HUES64 (cell line): ENCODE results near the gene TMEM116. TPM values are rescaled to one million over a fixed set of nuclear protein-coding genes. Genes with fewer than 3 reads are reported as not detected.
A peak's percentile ranks its signal among the peaks of the same experiment; 100 is the strongest.
"Not testable (repeated sequence)": the region's sequence is repeated elsewhere in the genome, so short reads cannot be mapped to it uniquely, and the experiment has no call there.

ENCODE experiments used
- H3K27ac ChIP-seq: 2 replicates; pipeline ENCODE4 v1.7.0; 2013; ENCODE audit warnings: low read depth, low read length, inconsistent platforms
- H3K27me3 ChIP-seq: 2 replicates; pipeline ENCODE4 v1.6.1; 2013; ENCODE audit warnings: mild to moderate bottlenecking, low read length; ENCODE audit not compliant: insufficient read depth
- H3K36me3 ChIP-seq: 2 replicates; pipeline ENCODE4 v1.6.1; 2013; ENCODE audit warnings: mild to moderate bottlenecking, low read length; ENCODE audit not compliant: insufficient read depth
- H3K4me1 ChIP-seq: 2 replicates; pipeline ENCODE4 v1.6.1; 2013; ENCODE audit warnings: mild to moderate bottlenecking, low read length, moderate library complexity; ENCODE audit not compliant: insufficient read depth
- H3K4me3 ChIP-seq: 2 replicates; pipeline ENCODE4 v1.5.1; 2013; ENCODE audit warnings: mild to moderate bottlenecking, low read length, moderate library complexity
- H3K9ac ChIP-seq: 2 replicates; pipeline ENCODE4 v1.6.1; 2013; ENCODE audit warnings: mild to moderate bottlenecking, low read depth, low read length
- H3K9me3 ChIP-seq: 2 replicates; pipeline ENCODE4 v1.6.1; 2013; ENCODE audit warnings: low read depth, low read length; ENCODE audit not compliant: insufficient read depth
- WGBS: fragments of 150-250, 120-280 bp; methylation state at CpG from one replicate; pipeline ENCODE4 v1.1.7; 2013; ENCODE audit warnings: missing lambda C conversion rate; 5-methylcytosine and 5-hydroxymethylcytosine counted together
- polyA plus RNA-seq, 2 experiments: library from polyadenylated mRNA; stranded (reverse); fragments of 50-300 nt; gene quantifications; one replicate each; pipeline ENCODE4 v1.2.3, GENCODE V29; 2013

TMEM116 gene
- 7.7 TPM for polyA plus RNA-seq (2013, experiment 1 of 2)
- polyA plus RNA-seq (2013, experiment 2 of 2) = 10.1 TPM

DNA sequence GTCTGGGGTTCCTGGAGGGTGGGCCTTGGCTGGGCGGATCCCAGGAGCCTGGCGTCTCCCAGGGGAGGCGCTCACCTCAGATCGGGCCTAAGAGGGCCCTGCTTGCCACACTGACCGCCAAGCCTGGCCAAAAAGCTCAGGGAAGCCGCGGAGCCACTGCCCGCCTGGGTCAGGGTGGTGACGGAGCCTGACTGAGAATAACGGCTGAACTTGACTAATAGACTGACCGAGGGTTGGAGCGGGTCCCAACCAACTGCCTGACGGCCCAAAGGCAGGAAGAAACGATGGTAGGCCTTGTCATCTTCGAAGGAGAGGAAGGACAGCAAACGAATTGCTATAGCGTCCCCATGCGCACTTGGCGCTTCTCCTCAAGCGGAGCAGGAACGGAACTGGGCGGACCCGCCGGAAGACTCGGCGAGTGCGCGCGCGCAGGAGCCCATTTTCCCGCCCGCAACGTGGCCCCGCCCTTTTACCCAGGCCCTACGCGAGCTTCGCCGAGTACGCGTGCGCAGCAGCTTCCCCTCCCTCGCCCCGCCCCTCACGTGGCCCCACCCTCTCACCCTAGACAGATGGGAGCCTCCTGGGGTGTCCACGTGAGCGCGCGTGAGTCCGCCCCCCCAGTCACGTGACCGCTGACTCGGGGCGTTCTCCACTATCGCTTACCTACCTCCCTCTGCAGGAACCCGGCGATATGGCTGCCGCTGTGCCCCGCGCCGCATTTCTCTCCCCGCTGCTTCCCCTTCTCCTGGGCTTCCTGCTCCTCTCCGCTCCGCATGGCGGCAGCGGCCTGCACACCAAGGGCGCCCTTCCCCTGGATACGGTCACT is at the start of gene TMEM116, which contains the start of gene ERP29:
TSS of gene TMEM116 (minus strand) at position 391 of the 826 bp plus-strand sequence. CDS start 7,895 bp downstream, outside the sequence.
TSS of gene ERP29 (plus strand) at position 652 of the 826 bp plus-strand sequence. CDS start at position 692, 40 bp downstream.
- under 1% methylated on average over 67 of the region's 67 CpGs for WGBS
- no peaks in the 10 kb centered on the region for H3K27me3 ChIP-seq

GRCh38 chr12:112061137-112061536 is 48.2 kb upstream of the TMEM116 start:
- H3K9me3 ChIP-seq = no peaks in the 10 kb centered on the region
- H3K9ac ChIP-seq = no peak overlapping the region
- WGBS = 95% methylated on average over 2 of the region's 2 CpGs
- H3K4me1 ChIP-seq = no peaks in the 10 kb centered on the region
- no peaks in the 10 kb centered on the region for H3K27me3 ChIP-seq
- no peak overlapping the region for H3K4me3 ChIP-seq
- H3K36me3 ChIP-seq = peaks cover 95% of the 10 kb centered on the region
- no peak overlapping the region for H3K27ac ChIP-seq

More for the DNA sequence above, at the start of gene TMEM116, which contains the start of gene ERP29:
- Histone ChIP-seq H3K36me3 (peaks cover 31% of the 10 kb centered on the region), H3K27ac (peak within 1 kb of the TSS; percentile 97), H3K4me3 (peak within 1 kb of the TSS; percentile 87), H3K9ac (peak within 1 kb of the TSS; percentile 96), H3K9me3 (no peaks in the 10 kb centered on the region), H3K4me1 (peaks cover 10% of the 10 kb centered on the region)

GRCh38 chr12:112049351-112049750 is 36.4 kb upstream of the TMEM116 start:
- no peaks in the 10 kb centered on the region for H3K27me3 ChIP-seq
- H3K4me1 ChIP-seq = no peaks in the 10 kb centered on the region
- no peak overlapping the region for H3K9ac ChIP-seq
- H3K4me3 ChIP-seq = no peak overlapping the region
- H3K9me3 ChIP-seq = no peaks in the 10 kb centered on the region
- peaks cover 99% of the 10 kb centered on the region for H3K36me3 ChIP-seq
- WGBS = 96% methylated on average over 13 of the region's 13 CpGs
- H3K27ac ChIP-seq = no peak overlapping the region

DNA sequence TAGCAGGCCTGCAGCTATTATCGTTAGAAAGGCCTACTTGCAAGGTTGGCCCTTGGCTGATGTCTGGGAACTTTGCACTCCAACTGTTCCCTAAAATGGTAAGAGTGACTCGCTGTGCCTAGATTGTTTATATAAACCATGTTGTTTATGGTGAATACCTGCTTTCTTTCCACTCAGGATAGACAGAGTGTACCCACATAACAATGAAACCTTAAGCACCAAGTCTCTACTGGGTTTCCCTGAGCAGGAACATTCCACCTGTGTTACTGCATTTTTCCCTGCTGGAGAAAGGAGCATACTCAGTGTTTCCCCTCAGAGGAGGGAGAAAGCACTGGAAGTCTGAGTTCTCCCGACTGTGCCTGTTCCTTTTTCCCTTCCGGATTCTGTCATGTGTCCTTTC is 33.0 kb upstream of the TMEM116 start:
- Histone ChIP-seq H3K36me3 (peaks cover 95% of the 10 kb centered on the region), H3K9ac (no peak overlapping the region), H3K27ac (no peak overlapping the region), H3K27me3 (no peaks in the 10 kb centered on the region), H3K4me3 (no peak overlapping the region), H3K4me1 (no peaks in the 10 kb centered on the region), H3K9me3 (no peaks in the 10 kb centered on the region)
- 94% methylated on average over 4 of the region's 4 CpGs for WGBS

- H3K27ac ChIP-seq, H3K9me3 ChIP-seq, H3K4me3 ChIP-seq, H3K9ac ChIP-seq, H3K27me3 ChIP-seq: not testable (repeated sequence)
- Histone ChIP-seq H3K4me1 (peaks cover 16% of the 10 kb centered on the region; the same call in 1 of the 2 replicates), H3K36me3 (peaks cover 96% of the 10 kb centered on the region)
- 98% methylated on average over 12 of the region's 12 CpGs for WGBS
These were observed 23.6 kb upstream of the TMEM116 start for GRCh38 chr12:112036614-112037013.

- no peak overlapping the region for H3K4me3 ChIP-seq
- no peaks in the 10 kb centered on the region for H3K9me3 ChIP-seq
- no peaks in the 10 kb centered on the region for H3K27me3 ChIP-seq
- H3K27ac ChIP-seq = peak overlapping the region; percentile 28; the same call in 1 of the 2 replicates
- H3K36me3 ChIP-seq = peaks cover 97% of the 10 kb centered on the region
- peaks cover 16% of the 10 kb centered on the region; the same call in 1 of the 2 replicates for H3K4me1 ChIP-seq
- WGBS = 69% methylated on average over 4 of the region's 4 CpGs
- H3K9ac ChIP-seq = no peak overlapping the region
These were observed 22.3 kb upstream of the TMEM116 start for GRCh38 chr12:112035219-112035785.

- 93% methylated on average over 4 of the region's 5 CpGs for WGBS
- no peaks in the 10 kb centered on the region for H3K9me3 ChIP-seq
These were observed 19.3 kb upstream of the TMEM116 start for GRCh38 chr12:112032292-112032691.

GRCh38 chr12:112031472-112031871 is 18.5 kb upstream of the TMEM116 start:
- no peak overlapping the region for H3K4me3 ChIP-seq
- H3K9ac ChIP-seq = no peak overlapping the region
- no peaks in the 10 kb centered on the region for H3K9me3 ChIP-seq
- WGBS = 94% methylated on average over 2 of the region's 2 CpGs
- peaks cover 16% of the 10 kb centered on the region; the same call in 1 of the 2 replicates for H3K4me1 ChIP-seq
- H3K27ac ChIP-seq = no peak overlapping the region
- H3K36me3 ChIP-seq = peaks cover 91% of the 10 kb centered on the region
- no peaks in the 10 kb centered on the region for H3K27me3 ChIP-seq

More at GRCh38 chr12:112032292-112032691, 19.3 kb upstream of the TMEM116 start:
- no peak overlapping the region for H3K27ac ChIP-seq
- no peaks in the 10 kb centered on the region for H3K27me3 ChIP-seq
- peaks cover 97% of the 10 kb centered on the region for H3K36me3 ChIP-seq
- H3K4me1 ChIP-seq = peaks cover 16% of the 10 kb centered on the region; the same call in 1 of the 2 replicates
- H3K4me3 ChIP-seq = no peak overlapping the region
- H3K9ac ChIP-seq = no peak overlapping the region

- Histone ChIP-seq H3K9me3 (no peaks in the 10 kb centered on the region), H3K9ac (no peak overlapping the region), H3K4me1 (peaks cover 9% of the 10 kb centered on the region; the same call in 1 of the 2 replicates), H3K27me3 (no peaks in the 10 kb centered on the region), H3K4me3 (no peak overlapping the region), H3K27ac (no peak overlapping the region), H3K36me3 (peaks cover 74% of the 10 kb centered on the region)
- 100% methylated on average over 1 of the region's 2 CpGs for WGBS
These were observed 16.3 kb upstream of the TMEM116 start for GRCh38 chr12:112029301-112029700.

GRCh38 chr12:112025808-112026375 is 12.9 kb upstream of the TMEM116 start:
- Histone ChIP-seq H3K4me3 (no peak overlapping the region), H3K36me3 (peaks cover 77% of the 10 kb centered on the region), H3K27ac (no peak overlapping the region), H3K9ac (no peak overlapping the region), H3K4me1 (peaks cover 11% of the 10 kb centered on the region; the same call in 1 of the 2 replicates), H3K9me3 (no peaks in the 10 kb centered on the region), H3K27me3 (no peaks in the 10 kb centered on the region)
- WGBS = 84% methylated on average over 4 of the region's 4 CpGs
